ENCODE measurements around the gene APCDD1L. TPM values are rescaled to one million over a fixed set of nuclear protein-coding genes. Genes with fewer than 3 reads are reported as not detected.

Gene APCDD1L
- total and polyA plus RNA-seq, 8 donors = 0.09 to 0.23 (median 0.13) TPM; not detected in 1

- DNase-seq (no peak), ATAC-seq (no peak)
- no peaks in the 10 kb centered on the region for H3K4me1 ChIP-seq
- no peaks in the 10 kb centered on the region for H3K27me3 ChIP-seq
- H3K4me3 ChIP-seq = no peak overlapping the region
- H3K9me3 ChIP-seq = peaks cover 0 to 21% of the 10 kb centered on the region in 2 donors
- no peak for TF ChIP-seq CTCF (IDR thresholded peaks at IDR 0.05)
- H3K27ac ChIP-seq = no peak overlapping the region
- intact Hi-C loops (cut with DNase I) = no loop called here
- H3K36me3 ChIP-seq = no peaks in the 10 kb centered on the region
Observed at GRCh38 chr20:58537831-58538230, 22.6 kb upstream of the APCDD1L start.

- H3K27me3 ChIP-seq = no peaks in the 10 kb centered on the region
- no peak overlapping the region for H3K27ac ChIP-seq
- H3K4me1 ChIP-seq = no peaks in the 10 kb centered on the region
- H3K4me3 ChIP-seq = no peak overlapping the region
- no peak for TF ChIP-seq CTCF (IDR thresholded peaks at IDR 0.05)
- intact Hi-C loops (cut with DNase I) = no loop called here
- DNase-seq (no peak), ATAC-seq (no peak)
- peaks cover 0 to 36% of the 10 kb centered on the region in 2 donors for H3K9me3 ChIP-seq
- no peaks in the 10 kb centered on the region for H3K36me3 ChIP-seq
Observed at GRCh38 chr20:58536289-58536688, 21.1 kb upstream of the APCDD1L start.

GRCh38 chr20:58531657-58532056 is 16.5 kb upstream of the APCDD1L start:
- DNase-seq (no peak), ATAC-seq (no peak)
- intact Hi-C loops (cut with DNase I) = no loop called here
- Histone ChIP-seq H3K27ac (no peak overlapping the region), H3K36me3 (no peaks in the 10 kb centered on the region), H3K9me3 (peaks cover 0 to 42% of the 10 kb centered on the region in 2 donors), H3K4me1 (no peaks in the 10 kb centered on the region), H3K4me3 (no peak overlapping the region), H3K27me3 (no peaks in the 10 kb centered on the region)
- TF ChIP-seq CTCF (IDR thresholded peaks at IDR 0.05) = no peak

GRCh38 chr20:58531063-58531462 is 15.9 kb upstream of the APCDD1L start:
- DNase-seq = no peak
- Histone ChIP-seq H3K27ac (no peak overlapping the region), H3K4me3 (no peak overlapping the region), H3K36me3 (no peaks in the 10 kb centered on the region), H3K27me3 (no peaks in the 10 kb centered on the region), H3K9me3 (peaks cover 0 to 48% of the 10 kb centered on the region in 2 donors), H3K4me1 (no peaks in the 10 kb centered on the region)
- ATAC-seq = no peak
- no peak for TF ChIP-seq CTCF (IDR thresholded peaks at IDR 0.05)
- intact Hi-C loops (cut with DNase I) = no loop called here

GRCh38 chr20:58528412-58528811 is 13.2 kb upstream of the APCDD1L start:
- Histone ChIP-seq H3K36me3 (no peaks in the 10 kb centered on the region), H3K9me3 (peaks cover 0 to 57% of the 10 kb centered on the region in 2 donors), H3K27ac (no peak overlapping the region), H3K4me1 (no peaks in the 10 kb centered on the region), H3K4me3 (no peak overlapping the region), H3K27me3 (no peaks in the 10 kb centered on the region)
- intact Hi-C loops (cut with DNase I) = no loop called here
- no peak for TF ChIP-seq CTCF (IDR thresholded peaks at IDR 0.05)
- ATAC-seq (no peak), DNase-seq (no peak)
